ENCODE data around the gene FARS2.

Gene FARS2

DNA sequence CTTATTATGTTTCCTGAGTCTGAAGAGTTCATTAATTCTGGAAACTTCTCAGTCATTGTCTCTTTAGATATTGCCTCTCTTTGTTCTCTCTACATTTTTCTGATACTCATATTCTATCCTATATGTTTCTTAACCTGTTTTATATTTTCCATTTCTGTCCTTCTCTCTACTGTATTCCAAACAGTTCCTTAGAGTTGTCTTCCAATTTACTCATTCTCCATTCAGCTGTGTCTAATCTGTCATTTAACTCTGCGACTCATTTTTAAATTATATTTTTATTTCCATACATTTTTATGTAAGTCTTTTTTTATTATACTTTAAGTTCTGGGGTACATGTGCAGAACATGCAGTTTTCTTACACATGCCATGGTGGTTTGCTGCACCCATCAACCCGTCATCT, 493.6 kb downstream of the FARS2 start:
- no peak for DNase-seq (ENCODE audit: low read depth in 2 of 2)

DNA sequence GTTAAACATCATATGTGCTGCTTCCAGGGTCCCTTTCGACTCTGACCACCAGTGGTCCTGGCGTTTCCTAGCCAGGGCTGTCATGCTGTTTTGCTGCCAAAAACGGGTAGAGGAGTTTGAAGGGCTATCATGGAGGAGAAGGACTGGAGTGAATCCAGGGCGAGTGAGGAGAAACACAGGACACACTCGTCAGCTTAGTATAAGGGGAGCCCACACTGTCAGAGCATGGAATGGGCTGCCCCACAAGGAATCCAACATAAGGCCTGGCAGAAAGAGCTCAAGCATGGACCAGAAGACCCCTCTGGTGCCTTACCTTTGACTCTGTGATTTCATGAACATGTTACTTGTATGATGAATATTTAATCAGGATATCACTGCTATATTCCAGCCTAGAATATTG, 498.3 kb downstream of the FARS2 start:
- no peak for DNase-seq (ENCODE audit: low read depth in 2 of 2)

DNA sequence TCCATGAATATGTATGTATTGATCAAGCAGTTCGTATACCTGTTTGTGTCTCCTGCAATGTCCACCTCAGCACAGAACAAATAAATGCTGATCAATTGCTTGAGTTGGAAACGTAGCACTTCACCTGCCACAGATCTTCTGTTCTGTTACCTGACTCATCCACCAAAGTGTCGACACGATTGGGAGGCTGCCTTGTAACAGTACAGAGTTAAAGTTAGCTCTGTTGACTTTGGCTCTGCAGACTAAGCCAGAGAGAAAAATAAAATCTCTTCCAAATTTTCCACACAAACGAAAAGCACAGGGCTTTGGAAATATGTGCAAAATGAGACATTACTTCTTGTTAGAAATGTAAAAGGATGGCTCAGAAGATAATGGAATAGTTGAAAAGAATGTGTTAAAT, 500.1 kb downstream of the FARS2 start:
- no peak for DNase-seq (ENCODE audit: low read depth in 2 of 2)

DNA sequence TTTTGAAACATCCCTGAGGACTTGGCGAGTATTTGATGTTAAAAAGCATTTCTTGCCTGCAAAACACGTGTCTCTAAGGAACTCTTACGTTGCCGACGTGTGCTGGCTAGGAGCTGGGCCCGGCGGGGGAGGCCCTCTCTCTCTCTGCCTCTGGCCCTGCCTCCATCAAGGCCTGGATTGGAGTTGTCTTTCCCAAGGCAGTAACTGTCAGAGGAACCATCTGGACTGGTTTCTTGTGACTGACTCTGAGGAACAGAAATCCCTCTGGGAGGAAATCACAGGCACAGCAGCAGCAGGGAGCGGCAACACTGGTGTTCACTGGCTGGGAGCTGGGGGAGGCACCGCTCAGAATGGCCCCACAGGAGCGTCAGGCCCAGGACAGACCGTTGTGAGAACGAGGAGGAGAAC, 501.3 kb downstream of the FARS2 start:
- no peak for DNase-seq (ENCODE audit: low read depth in 2 of 2)

DNA sequence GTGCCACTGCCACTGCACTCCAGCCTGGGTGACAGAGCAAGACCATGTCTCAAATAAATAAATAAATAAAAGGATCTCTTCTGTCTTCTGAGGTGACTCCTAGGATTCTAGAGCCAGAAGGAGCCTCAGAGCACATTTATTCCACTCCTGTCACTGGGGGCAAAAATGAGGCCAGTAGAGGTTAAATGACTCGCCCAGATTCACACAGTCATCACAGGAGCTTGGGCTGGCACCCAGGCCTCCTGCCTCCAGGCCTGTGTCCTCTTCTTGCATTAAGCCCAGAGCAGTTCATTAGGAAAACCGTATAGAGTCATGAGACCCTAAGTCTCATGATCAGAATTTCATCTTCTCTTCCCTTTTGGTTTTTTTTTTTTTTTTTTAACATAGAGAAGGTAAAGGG, 502.1 kb downstream of the FARS2 start:
- DNase-seq (ENCODE audit: low read depth in 2 of 2): no peak

DNA sequence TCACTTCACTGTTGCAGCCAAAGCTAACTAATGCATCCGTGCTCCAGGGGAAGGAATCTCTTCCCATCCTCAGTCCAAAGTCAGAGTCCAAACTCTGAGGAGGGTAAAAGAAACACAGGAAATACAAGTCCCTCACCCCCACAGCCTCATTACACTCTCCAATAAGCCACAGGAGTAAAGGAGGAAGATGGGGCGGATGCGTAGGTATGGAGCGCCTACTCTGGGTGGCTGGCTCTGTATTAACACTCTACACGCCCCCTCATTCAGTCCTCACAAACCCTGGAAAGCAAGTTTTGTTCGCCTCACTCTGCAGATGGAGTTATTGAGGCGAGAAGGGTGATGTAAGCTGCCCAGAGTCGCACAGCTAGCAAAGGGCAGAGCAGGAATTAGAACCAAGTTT, 502.6 kb downstream of the FARS2 start:
- DNase-seq (ENCODE audit: low read depth in 2 of 2): no peak

DNA sequence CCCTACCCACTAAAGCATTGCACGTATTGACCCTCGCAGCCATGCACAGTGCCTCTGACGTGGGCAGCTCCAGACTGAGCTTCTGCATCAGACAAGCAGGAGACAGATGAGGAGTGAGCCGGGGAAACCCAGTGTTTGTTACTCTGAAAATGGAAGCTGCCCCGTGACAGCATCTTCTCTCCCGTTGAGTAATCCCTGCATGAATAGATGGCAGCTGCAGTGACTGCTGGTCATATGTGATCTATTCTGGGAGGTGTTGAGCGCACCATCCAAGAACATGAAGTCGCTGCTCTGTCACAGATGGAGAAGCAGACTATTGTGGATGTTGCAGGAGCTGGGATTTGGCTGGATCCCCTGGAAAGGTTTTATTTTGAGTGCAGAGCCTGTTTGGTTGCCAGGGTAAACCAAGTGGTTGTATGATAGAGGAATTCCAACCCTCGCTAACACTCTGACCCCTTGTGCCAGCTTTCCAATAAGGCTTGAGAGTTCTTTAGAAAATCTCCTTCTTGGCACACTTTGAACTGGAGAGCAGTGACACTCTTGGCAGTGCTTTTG, 503.2 kb downstream of the FARS2 start:
- no peak for DNase-seq (ENCODE audit: low read depth in 2 of 2)

DNA sequence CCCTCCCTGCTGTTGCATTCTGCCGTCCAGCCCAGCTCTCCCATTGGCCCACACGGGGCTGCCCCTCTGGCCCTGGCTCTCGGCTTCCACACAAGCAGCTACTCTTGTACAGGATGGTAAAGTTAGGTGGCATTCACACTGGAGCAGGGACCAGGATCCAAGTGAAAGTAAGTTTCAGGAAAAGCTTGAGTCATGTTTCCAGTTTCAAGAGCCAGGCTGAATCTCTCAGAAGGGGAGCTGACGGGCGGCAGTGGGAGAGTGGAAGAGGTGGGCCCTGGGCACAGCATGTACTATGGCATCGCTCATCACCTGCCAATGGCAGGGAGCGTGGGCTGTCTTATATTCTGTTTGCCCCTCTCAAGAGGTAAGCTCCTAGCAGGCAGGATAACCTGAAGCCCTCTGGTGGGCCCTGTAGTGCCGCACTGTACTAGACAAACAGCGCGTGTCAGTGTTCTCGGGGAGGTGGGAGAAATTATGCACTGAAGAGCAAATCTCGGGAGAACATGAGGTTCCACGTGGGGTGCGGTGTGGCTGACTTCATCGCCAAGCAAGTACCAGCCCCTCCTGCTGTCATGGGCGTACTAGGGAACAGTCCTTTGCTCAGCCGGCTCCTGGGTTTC, 503.9 kb downstream of the FARS2 start:
- no peak for DNase-seq (ENCODE audit: low read depth in 2 of 2)

DNA sequence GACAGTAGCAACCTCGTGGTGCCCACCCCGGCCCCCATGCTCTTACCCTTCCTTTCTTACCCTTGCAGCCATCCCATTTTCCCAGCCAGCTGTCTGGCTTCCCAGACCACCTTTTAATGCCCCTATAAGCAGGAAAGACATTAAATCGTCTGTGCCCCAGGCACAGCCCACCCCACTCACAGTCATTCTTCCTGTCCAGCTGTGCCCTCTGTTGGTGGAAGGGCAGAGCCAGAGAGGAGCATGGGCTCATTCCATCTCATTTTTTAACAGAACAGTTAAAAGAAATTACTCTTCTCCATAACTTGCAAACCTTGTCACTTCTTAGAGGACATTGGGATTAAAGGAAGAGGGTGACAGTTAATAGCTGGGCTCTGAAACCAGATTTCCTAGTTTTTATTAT, 504.9 kb downstream of the FARS2 start:
- no peak for DNase-seq (ENCODE audit: low read depth in 2 of 2)

DNA sequence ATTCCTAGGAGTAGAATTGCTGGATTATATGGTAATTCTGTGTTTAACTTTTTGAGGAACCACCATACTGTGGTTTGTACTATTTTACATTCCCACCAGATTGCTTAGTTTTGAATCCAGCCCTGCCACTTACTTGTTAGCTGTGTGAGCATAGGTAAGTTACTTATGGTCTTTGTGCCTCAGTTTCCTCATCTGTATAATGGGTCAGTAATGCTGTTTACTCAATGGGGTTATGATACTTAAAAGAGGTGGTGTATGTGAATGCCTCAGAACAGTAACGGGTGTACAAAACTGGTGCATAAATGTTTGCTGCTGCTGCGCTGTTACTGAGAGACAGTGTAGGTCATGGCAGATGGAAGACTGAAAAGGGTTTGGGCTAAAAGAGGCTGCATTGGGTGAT, 506.2 kb downstream of the FARS2 start:
- no peak for DNase-seq (ENCODE audit: low read depth in 2 of 2)

DNA sequence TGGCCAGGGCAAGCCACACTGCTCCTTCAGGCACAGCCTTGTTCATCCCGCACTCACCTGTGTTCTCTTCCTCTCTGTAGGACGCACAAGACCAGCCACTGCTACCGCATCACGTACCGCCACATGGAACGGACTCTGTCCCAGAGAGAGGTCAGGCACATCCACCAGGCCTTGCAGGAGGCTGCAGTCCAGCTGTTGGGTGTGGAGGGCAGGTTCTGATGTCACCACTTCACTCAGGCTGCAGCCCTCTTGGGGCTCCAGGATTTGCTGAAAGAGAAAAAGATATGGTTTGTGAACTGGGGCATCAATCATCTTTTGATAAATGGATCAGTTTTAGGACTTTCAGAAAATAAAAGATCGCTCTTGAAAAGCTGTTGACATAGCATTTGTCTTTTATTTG, 509.9 kb downstream of the FARS2 start:
- DNase-seq (ENCODE audit: low read depth in 2 of 2): no peak

DNA sequence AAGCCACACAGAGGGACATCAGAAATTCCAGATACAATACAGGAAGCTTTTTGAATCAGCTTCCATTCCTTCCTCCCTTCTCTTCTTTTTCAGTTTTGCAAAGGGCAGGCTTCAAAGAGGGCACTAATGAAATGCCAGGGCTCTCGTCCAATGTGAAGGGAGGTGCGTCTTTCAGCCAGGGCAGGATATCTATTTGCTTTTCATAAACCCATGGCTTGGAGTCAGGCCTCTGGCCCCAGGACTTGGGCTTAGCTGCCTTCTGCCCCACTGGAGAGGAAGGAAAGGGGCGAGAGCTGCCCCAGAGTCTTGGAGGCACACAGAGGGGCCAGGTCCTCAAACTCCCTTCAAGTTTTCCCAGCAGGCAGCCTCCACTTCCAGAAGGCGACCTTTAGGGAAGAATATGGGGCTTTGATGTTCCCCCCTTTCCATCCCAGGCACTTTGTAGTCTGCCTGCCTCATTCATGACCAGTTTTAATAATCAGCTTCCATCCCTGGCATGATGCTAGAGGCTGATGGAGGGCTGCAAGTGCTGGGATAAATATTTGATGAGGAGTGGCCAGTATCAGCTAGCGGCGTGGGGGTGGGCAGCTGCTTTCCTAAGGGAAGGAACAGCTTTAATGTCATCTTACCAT, 510.6 kb downstream of the FARS2 start:
- no peak for DNase-seq (ENCODE audit: low read depth in 2 of 2)

DNA sequence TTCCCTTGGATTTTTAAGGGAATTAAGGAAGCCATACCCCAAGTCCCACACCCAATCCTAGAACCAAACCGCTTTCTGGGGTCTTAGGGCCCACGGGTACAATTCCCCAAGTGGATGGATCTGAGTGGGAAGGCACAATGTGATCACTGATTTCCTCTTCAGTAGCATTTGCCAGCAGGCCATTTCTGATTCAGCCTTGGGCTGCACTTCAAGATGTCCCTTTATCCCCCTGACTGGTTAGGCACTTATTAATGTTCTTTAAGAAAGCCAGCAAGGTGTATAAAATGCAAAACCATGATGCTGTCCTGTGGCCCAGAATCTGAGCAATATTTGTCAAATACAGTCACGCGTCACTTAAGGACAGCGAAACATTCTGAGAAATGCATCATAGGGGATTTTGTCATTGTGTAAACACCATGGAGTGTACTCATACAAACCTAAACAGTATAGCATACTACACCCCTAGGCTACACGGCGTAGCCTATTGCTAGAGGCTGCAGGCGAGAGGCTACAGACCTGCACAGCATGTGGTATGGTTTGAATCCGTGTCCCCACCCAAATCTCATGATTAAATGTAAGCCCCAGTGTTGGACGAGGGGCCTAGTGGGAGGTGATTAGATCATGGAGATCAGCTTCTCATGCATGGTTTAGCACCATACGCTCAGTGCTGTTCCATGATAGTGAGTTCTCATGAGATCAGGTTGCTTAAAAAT, 511.3 kb downstream of the FARS2 start:
- no peak for DNase-seq (ENCODE audit: low read depth in 2 of 2)

DNA sequence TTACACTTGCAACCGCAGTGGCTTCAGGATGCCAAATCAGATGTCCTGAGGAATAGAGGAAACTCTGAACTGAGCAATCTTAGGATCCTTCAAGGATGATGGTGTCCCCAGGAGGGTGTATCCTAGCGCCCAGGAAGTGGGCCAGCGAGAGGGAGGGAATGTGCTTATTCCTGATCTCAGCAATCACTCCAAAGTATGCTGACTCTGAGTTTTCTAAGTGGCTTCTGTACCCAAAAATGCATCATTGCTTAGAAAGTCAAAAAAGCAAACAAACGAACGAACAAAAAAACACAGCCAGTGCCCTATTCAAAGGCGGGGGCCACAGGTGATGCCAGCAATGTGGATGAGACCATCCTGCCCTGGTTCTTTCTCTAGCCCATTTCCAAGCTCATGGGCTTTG, 514.8 kb downstream of the FARS2 start:
- no peak for DNase-seq (ENCODE audit: low read depth in 2 of 2)

DNA sequence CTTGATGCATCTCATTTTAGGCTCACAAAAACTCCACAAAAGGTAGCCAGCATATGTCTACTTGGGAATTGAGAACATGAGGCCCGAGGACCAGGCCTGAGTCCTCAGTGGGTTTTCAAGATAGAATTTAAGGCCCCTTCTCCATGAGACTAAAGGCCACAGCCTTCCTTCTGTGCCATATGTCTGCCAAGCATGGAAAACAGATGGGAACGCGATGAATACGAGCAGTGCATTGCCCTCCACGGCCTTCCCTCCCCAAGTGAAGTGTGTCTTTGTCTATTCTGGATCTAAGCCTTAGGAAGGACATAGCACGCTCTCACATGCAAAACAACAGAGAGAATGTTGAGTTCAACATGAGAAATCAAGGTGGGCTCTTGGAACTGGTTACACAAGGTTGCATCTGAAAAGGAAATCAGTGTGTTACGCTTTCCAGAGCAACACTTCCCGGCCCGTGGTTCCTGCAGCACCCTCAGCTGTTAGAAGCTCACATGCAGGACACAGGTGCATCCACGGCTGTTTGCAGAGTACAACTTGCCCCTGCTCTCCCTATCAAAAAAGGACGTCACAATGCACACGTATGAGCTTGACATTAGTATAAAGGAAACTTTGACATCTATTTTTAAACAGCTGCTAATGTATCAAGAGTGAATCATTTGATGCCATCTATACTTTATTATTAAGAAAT, 515.5 kb downstream of the FARS2 start:
- no peak for DNase-seq (ENCODE audit: low read depth in 2 of 2)

DNA sequence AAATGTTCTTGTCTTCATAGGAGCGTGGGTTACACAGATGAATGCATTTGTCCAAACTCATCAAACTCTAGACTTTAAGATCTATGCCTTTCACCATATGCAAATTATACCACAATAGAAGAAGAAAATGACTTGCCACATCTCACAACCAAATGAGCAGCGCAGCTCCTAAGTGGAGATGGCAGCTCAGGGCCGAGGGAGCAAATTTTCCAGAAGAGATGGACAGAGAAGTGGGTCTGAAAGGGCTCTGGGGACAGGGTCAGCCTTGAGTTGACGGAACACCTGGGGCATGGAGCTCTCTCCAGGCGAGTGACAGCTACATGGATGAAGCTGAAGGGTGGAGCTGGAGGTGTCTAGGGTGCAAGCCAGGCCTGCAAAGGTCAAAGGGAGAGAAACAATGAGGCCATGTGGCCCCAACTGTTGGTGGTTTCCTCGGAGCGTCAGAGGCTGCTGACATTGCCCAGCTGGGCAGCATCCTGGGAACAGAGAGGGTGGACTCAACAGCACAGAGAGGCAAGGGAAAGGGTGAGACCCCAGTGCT, 517.1 kb downstream of the FARS2 start:
- DNase-seq (ENCODE audit: low read depth in 2 of 2): no peak

DNA sequence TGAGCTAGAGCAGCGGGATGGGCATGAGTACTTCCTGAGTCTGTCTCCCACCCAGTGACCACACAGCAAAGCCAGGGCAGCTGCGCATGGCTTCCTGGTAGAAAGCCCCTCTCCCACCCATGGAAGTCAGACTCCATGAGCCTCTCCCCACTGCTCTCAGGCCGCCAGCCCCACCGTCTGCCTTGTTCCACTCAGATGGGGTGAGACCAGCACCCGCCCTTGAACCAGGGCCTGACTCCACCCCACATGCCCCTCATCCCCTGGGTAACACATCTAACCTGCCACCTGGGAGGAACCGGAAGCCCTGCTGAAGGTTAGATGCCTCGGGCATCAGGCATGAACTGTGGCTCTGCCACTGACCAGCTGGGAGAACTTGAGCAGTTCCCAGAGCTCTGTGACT, 517.6 kb downstream of the FARS2 start:
- DNase-seq (ENCODE audit: low read depth in 2 of 2): no peak

DNA sequence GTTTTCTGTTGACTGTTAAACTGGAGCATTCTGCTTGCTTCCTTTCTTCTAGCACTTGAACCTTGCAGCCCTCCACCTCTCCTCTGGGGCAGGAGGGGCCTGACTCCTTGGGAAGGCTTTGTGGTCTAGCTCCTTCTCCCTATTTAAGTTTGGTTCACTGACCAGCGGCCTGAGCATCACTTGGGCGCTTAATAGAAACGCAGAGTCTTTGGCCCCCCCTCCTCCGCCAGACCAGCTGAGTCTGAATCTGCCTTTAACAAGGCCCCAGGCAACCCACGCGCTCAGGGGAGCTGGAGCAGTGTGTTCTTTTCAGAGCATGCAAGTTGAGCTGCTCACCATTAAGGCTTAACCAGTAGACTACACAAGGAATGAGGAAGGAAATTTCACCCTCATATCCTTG, 519.7 kb downstream of the FARS2 start:
- no peak for DNase-seq (ENCODE audit: low read depth in 2 of 2)

DNA sequence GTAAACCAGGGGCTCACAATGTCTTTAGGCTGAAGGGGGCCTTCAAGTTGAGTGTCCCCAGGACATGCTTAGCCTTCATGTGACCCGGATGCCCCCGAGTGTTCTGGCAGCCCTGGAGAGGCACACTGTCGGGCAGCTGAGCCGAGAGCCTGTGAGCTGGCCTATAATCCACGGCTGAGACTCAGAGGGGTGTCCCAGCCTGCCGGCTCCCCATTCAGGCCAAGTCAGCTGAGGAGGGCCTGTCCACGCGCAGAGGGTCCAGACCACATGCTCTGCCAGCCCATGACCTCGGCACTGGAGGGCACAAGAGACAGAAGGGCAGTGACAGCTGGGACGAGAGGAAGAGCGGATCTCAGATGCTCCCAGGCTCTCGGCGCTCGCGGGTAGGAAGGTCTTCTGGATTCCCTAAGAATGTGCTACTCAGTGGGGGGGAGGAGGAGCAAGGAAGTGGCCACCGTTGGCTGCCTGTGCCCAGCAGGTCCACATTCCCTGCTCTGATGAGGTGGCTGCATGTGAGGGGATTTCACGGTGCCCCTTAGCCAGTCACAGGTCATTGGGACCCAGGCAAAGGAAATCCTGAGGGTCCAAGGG, 520.7 kb downstream of the FARS2 start:
- no peak for DNase-seq (ENCODE audit: low read depth in 2 of 2)

DNA sequence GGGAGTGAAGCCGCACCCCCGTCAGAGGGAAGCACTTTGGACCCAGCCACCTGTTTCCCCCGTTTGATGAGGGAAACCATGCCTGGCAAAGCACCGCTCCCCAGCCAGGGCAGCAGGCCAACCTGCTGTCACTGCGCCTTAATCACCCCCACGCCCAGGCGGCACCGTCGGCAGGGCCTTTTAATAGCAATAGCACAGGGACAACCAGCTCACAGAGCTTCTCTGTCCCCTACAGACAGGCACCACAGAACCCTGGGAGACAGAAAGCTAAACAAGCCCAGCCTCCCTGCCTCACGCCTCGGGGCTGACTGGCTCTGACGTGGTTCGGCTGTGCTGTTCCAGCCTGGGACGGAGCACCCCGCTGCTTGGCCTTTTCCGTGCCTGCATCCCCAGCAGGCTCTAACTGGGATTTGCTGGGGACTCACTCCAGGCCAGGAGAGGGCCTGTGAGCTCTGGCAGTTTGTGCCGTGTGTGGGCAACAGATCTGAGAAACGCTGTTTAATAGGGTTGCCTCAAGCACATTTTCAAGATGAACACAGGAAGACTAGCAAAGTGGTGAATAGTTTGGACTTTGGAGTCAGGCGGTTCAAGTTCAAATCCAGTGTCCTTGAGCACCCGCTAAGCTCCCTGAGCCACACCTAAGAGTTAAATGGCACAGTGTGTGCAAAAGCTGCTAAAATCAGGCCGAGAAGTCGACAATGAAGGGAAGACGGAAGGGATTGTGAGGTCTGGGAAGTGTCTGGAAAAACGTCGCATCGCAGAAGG, 521.7 kb downstream of the FARS2 start:
- DNase-seq (ENCODE audit: low read depth in 2 of 2): no peak

DNA sequence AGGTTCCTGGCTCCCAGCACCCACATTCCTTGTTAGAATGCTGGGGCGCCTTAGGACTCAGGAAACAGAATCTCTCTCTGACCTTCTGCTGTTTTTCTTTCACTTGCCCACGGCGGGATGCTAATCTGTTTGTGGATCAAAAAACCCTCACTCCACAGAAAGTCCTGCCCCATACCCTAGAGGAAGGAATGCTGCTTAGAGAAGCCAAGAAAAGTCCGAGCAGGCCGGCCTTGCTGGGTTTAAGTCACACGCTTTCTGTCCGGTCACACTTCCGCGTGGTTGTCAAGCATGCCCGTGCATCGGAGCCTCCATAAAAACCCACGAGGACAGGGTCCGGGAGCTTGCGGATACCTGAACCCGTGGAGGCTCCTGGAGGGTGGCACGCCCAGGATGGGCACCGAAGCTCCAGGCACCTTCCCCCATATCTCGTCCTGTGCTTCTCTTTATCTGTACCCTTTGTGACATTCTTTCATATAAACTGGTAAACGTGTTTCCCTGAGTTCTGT, 522.3 kb downstream of the FARS2 start:
- DNase-seq (ENCODE audit: low read depth in 2 of 2): no peak
